GM12874 (cell line): Measurements from ENCODE around the gene PAFAH1B2.

Source experiments
- CTCF ChIP-seq: IDR thresholded peaks from 2 replicates; pipeline ENCODE4 v1.5.1; 2011; ENCODE audit warnings: low read depth, mild to moderate bottlenecking, control low read depth, low read length, moderate library complexity; ENCODE audit not compliant: insufficient read depth

Gene PAFAH1B2

DNA sequence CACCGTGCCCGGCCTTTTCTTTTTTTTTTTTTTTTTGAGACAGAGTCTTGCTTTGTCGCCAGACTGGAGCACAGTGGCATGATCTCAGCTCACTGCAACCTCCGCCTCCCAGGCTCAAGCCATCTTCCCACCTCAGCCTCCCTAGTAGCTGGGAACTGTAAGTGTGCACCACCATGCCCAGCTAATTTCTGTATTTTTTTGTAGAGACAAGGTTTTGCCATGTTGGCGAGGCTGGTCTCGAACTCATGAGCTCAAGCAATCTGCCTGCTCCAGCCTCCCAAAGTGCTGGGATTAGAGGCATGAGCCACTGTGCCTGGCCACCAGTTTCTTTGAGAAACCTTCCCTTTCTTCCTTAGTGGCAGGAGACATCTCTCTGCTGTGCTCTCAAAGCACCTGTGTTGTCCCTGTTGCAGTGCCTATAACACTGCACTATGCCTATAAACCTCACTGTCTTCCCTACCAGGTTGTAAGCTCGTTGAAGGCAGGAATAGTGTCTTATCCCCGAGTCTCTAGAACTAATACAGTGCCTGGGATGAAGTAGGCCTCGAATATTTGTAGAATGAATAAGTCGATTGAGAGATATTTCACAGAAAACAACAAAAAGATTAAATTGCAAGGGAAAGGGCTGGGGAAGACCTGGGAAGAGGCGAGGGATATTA is 68.7 kb downstream of the PAFAH1B2 start:
- no peak for TF ChIP-seq CTCF

DNA sequence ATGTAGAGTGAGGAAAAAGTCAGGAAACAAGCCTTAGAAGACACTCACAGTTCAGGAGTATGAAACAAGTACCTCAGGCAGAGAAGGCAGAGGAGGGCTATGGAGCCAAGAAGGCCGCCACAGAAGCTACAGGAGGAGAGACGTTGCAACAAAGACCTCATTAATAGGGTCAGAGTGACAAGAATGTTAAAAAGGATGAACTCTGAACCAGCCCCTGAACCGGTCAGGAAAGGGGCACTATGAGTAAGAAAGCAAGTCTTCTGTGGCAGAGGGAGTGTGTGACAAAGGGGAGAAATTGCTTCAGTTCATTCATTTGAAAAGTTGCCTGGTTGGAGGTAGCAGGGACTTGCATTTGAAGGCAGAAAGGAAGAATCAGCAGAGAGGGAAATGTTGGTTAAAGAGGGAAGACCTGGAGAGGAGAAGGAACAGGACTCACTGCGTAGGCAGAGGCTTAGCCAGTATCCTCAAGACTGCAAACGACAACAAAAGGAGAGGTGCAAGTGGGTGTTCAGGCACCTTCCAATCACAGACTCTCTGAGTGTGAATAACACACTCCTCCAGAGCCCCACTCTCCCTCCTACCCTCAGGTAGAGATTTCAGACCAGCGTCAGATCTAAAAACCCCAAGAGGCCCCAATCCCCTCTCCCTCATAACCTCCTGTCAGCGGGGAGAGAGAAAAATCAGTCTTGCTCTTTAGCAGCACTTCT is 70.5 kb downstream of the PAFAH1B2 start:
- TF ChIP-seq CTCF: no peak

GRCh38 chr11:117217141-117218084 is 73.3 kb downstream of the PAFAH1B2 start:
- no peak for TF ChIP-seq CTCF

DNA sequence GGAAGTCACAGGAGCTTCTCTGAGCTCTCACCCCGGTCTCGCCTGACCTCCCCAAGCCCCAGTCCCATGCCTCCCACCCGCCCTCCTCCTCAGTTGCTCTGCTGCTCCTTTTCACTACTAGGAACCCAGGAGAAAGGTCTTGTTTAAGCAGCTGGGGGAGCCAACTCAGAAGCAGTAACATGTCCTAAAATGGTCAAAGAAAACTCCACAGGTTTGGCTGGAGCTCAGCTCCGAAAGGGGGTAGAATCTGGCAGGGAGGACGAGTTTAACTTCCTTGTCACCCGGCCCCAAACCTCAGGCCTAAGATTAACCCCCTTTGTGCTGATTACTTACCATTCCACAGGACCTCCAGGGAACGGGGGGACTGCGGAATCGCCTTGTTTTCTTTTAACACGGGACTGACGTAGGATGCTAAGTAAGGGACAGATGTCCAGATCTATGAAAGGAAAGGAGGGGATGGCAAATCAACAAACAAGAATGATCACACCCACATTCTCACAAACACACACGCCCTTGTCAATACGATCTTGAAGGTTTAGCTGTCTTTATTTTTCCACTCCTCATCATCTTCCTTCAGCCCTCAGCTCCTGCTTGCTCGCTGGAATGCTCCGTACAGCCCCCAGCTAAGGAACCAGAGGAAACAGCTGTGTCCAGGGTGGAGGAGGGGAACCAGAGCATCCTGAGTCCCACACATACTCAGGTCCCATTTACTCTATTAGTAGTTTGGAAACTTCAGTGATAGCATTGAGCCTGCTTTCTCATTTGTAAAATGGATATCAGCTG is 74.2 kb downstream of the PAFAH1B2 start:
- TF ChIP-seq CTCF: no peak

DNA sequence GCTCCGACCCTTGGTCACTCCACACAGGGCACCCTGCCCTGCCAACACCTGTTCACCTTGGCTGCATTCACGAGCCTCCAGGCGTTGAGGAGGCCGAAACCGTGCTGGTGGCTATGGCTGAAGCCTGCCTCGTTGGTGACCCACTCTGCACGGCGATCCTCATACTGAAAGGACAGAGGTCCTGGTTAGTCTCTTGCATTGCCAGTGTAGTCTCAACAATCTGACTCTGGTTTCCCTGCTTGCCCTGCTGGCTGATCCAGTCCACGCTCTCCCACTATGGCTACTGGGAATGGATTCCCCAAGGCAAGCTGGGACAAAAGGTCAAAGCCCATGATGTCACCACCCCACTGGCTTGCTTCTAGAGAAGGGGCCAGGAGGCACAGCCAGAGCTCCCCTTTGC is 74.9 kb downstream of the PAFAH1B2 start:
- no peak for TF ChIP-seq CTCF

DNA sequence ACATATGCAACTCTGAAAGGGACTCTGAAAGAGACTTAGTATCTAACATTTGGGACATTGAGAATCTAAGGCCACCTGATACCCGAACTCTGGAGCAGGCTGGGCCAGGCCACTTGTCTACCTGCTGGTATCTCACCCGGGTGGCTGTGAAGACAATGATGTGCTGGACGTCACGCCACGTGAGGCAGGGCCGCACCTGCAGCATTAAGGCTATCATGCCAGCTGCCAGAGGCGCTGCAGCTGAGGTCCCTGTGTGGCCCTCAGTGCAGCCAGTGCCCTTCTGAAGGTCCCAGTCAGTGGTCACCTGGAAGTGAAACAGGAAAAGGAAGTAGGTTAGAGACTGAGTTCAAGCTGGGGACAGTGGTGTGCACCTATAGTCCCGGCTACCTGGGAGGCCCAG is 75.4 kb downstream of the PAFAH1B2 start:
- TF ChIP-seq CTCF: no peak
